Measurements from ENCODE around the gene CHSY1. TPM values are rescaled to one million over a fixed set of nuclear protein-coding genes. Genes with fewer than 3 reads are reported as not detected.

CHSY1 gene
- total RNA-seq, 1 donor from 2014 or later, result 27.6 TPM

- H3K9me3 Mint-ChIP-seq (ENCODE audit: unreplicated experiment), result no peaks in the 10 kb centered on the region
- peaks cover 6% of the 10 kb centered on the region for H3K27me3 Mint-ChIP-seq (ENCODE audit: unreplicated experiment)
- peaks cover 49% of the 10 kb centered on the region for H3K4me1 Mint-ChIP-seq (ENCODE audit: unreplicated experiment)
- no peak for TF ChIP-seq CTCF (IDR thresholded peaks at IDR 0.05; ENCODE audit: unreplicated experiment)
- no peak overlapping the region for H3K27ac Mint-ChIP-seq (ENCODE audit: unreplicated experiment)
- H3K36me3 Mint-ChIP-seq (ENCODE audit: low read depth, unreplicated experiment), result peaks cover 37% of the 10 kb centered on the region
- H3K4me3 Mint-ChIP-seq (ENCODE audit: unreplicated experiment), result peak overlapping the region; percentile 54
- no peak for DNase-seq (ENCODE audit: low spot score)
Observed at GRCh38 chr15:101173233-101174119, 78.4 kb downstream of the CHSY1 start.

GRCh38 chr15:101172501-101173071, 79.3 kb downstream of the CHSY1 start:
- H3K4me1 Mint-ChIP-seq (ENCODE audit: unreplicated experiment), result peaks cover 52% of the 10 kb centered on the region
- H3K36me3 Mint-ChIP-seq (ENCODE audit: low read depth, unreplicated experiment), result peaks cover 29% of the 10 kb centered on the region
- no peak overlapping the region for H3K27ac Mint-ChIP-seq (ENCODE audit: unreplicated experiment)
- no peak for DNase-seq (ENCODE audit: low spot score)
- no peaks in the 10 kb centered on the region for H3K9me3 Mint-ChIP-seq (ENCODE audit: unreplicated experiment)
- no peak for TF ChIP-seq CTCF (IDR thresholded peaks at IDR 0.05; ENCODE audit: unreplicated experiment)
- H3K27me3 Mint-ChIP-seq (ENCODE audit: unreplicated experiment), result peaks cover 6% of the 10 kb centered on the region
- peak overlapping the region; percentile 57 for H3K4me3 Mint-ChIP-seq (ENCODE audit: unreplicated experiment)

- Mint-ChIP-seq H3K27me3 (ENCODE audit: unreplicated experiment) (peaks cover 6% of the 10 kb centered on the region), H3K4me3 (ENCODE audit: unreplicated experiment) (no peak overlapping the region), H3K27ac (ENCODE audit: unreplicated experiment) (no peak overlapping the region), H3K9me3 (ENCODE audit: unreplicated experiment) (no peaks in the 10 kb centered on the region), H3K4me1 (ENCODE audit: unreplicated experiment) (peaks cover 53% of the 10 kb centered on the region), H3K36me3 (ENCODE audit: low read depth, unreplicated experiment) (peaks cover 32% of the 10 kb centered on the region)
- TF ChIP-seq CTCF (IDR thresholded peaks at IDR 0.05; ENCODE audit: unreplicated experiment), result no peak
- DNase-seq (ENCODE audit: low spot score), result no peak
Observed at GRCh38 chr15:101171954-101172353, 79.9 kb downstream of the CHSY1 start.

- no peak for DNase-seq (ENCODE audit: low spot score)
- H3K27ac Mint-ChIP-seq (ENCODE audit: unreplicated experiment), result no peak overlapping the region
- peaks cover 43% of the 10 kb centered on the region for H3K4me1 Mint-ChIP-seq (ENCODE audit: unreplicated experiment)
- H3K27me3 Mint-ChIP-seq (ENCODE audit: unreplicated experiment), result peaks cover 4% of the 10 kb centered on the region
- no peak for TF ChIP-seq CTCF (IDR thresholded peaks at IDR 0.05; ENCODE audit: unreplicated experiment)
- no peak overlapping the region for H3K4me3 Mint-ChIP-seq (ENCODE audit: unreplicated experiment)
- peaks cover 23% of the 10 kb centered on the region for H3K36me3 Mint-ChIP-seq (ENCODE audit: low read depth, unreplicated experiment)
- peaks cover 5% of the 10 kb centered on the region for H3K9me3 Mint-ChIP-seq (ENCODE audit: unreplicated experiment)
Observed at GRCh38 chr15:101170568-101171350, 81.1 kb downstream of the CHSY1 start.
